Measurements from ENCODE around the gene ARMC5. TPM values are rescaled to one million over a fixed set of nuclear protein-coding genes. Genes with fewer than 3 reads are reported as not detected.

ARMC5 gene
- total RNA-seq, 2 donors from 2014 or later, result 10.0 to 20.3 TPM

DNA sequence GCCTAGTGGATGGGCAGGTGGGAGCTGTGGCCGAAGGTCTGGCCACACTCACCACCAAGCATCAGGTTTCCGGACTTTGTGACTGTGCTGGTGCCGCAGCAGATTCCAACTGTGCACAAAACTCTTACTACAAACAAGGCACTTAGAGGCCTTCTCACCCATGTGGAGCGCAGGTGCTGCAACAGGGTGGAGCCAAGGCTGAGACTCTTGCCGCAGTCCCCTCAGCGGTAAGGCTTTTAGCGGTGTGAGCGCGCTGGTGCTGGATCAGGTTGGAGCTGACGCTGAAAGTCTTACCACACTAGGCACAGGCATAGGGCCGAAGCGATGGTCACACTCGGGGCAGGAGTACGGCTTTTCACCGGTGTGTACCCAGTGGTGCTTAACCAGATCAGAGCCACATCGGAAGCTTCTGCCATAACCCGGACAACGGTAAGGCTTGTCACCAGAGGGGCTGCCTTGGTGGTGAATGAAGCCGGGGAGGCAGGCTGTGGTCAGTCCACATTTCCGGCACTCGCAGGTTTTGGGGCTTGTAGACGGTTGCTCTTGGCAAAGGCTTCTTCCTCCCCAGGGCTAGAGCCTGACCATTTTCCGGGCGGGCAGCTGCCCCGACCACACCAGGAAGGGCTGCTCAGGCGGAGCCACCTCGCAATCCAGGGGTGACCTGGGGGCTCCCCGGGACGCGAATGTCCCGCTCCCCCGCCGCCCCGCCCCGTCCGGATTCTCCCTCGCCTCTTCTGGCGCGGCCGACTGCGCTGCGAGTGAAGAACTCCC lies 1.0 kb upstream of the ARMC5 start:
- TF ChIP-seq, protein P1, sequence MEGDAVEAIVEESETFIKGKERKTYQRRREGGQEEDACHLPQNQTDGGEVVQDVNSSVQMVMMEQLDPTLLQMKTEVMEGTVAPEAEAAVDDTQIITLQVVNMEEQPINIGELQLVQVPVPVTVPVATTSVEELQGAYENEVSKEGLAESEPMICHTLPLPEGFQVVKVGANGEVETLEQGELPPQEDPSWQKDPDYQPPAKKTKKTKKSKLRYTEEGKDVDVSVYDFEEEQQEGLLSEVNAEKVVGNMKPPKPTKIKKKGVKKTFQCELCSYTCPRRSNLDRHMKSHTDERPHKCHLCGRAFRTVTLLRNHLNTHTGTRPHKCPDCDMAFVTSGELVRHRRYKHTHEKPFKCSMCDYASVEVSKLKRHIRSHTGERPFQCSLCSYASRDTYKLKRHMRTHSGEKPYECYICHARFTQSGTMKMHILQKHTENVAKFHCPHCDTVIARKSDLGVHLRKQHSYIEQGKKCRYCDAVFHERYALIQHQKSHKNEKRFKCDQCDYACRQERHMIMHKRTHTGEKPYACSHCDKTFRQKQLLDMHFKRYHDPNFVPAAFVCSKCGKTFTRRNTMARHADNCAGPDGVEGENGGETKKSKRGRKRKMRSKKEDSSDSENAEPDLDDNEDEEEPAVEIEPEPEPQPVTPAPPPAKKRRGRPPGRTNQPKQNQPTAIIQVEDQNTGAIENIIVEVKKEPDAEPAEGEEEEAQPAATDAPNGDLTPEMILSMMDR (IDR thresholded peaks at IDR 0.05), result peak in 2 of 4 experiments; percentile 21
- TF ChIP-seq POLR2AphosphoS5 (IDR thresholded peaks at IDR 0.05) (no peak), POLR2A (IDR thresholded peaks at IDR 0.05) (no peak)
- intact Hi-C loops (cut with DNase I), result loop anchor here (5.0 kb wide), 1 partner anchor 426 kb away; the partner anchor contains the start of gene STX4
- Histone ChIP-seq H3K9me3 (no peaks in the 10 kb centered on the region), H3K27me3 (replicated peaks; ENCODE audit: insufficient read depth) (no peaks in the 10 kb centered on the region), H3K27ac (peak overlapping the region; percentile 98 to 99), H3K4me1 (replicated peaks) (peaks cover 20% of the 10 kb centered on the region), H3K4me3 (peak overlapping the region; percentile 75 to 85), H3K36me3 (no peaks in the 10 kb centered on the region)
- DNase-seq (ENCODE audit: low spot score), result no peak
- WGBS, result 1% methylated on average over 36 of the region's 42 CpGs

DNA sequence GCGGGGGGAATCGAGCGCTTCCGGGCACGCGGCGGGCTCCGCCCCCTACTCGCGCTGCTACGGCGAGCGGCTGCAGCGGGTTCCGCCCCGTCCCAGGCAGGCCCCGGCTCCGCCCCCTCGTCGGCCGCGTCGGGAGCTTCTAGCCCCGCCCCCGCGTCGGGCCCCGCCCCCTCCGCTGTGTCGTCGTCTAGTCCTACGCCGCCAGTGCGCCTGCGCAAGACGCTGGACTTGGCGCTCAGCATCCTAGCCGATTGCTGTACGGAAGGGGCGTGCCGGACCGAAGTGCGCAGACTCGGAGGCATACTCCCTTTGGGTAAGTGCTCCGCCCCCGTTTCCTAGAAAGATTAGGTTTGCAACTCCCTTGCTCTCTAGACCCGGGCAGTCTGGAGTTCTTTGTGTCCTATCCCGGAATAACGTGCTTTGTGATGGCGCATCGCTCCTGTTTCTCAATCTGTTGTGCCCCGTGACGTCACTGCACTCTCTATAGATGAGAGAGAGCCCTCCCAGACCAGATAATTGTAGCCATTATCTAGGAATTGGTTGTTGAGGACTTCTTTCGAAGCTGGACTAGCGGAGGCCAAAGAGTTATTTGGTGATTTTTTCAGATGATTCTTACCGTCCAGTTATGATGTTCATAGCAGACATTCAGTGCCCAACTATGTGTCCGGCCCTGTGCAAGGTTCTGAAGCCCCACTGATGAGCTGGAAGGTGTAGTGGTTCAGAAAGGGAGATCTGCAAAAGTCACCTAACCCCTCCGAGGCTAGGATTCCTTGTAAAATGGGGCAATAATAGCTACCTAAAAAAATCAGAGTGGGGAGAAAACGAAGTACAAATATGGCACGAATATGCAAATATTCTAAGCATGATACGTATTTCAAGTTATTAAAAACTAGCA lies 633 bp downstream of the ARMC5 start:
- Histone ChIP-seq H3K4me1 (replicated peaks) (peaks cover 20% of the 10 kb centered on the region), H3K4me3 (peak overlapping the region; percentile 75 to 85), H3K27ac (peak overlapping the region; percentile 98 to 99), H3K27me3 (replicated peaks; ENCODE audit: insufficient read depth) (no peaks in the 10 kb centered on the region), H3K36me3 (peaks cover 2 to 3% of the 10 kb centered on the region in 2 donors), H3K9me3 (no peaks in the 10 kb centered on the region)
- 3% methylated on average over 32 of the region's 61 CpGs for WGBS
- DNase-seq (ENCODE audit: low spot score), result peak; percentile 100
- intact Hi-C loops (cut with DNase I), result loop anchor here (5.0 kb wide), 2 partner anchors 412 to 428 kb away; partner anchors contain the start of genes STX4 and ZNF267
- TF ChIP-seq POLR2A (IDR thresholded peaks at IDR 0.05) (peak; percentile 22), POLR2AphosphoS5 (IDR thresholded peaks at IDR 0.05) (peak; percentile 96)
- TF ChIP-seq, protein P1 (IDR thresholded peaks at IDR 0.05), result peak in 1 of 4 experiments; percentile 11

DNA sequence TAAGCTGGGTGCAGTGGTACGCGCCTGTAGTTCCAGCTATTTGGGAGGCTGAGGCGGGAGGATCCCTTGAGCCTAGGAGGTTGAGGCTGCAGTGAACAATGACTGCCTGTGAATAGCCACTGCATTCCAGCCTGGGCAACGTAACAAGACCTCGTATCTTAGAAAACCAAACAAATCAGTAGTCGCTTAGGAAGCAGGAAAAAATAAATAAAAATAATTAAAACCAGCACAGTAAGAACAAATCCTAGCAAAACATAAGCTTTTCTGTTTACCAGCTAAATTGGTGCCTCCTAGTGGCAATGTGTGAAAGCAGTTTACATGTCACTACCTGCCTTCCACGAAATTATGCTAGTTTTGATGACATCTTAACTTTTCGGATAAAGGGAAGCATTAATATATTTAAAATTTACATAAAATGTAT lies 1.3 kb downstream of the ARMC5 start:
- no peak for DNase-seq (ENCODE audit: low spot score)
- H3K4me3 ChIP-seq, result peak overlapping the region in 1 of 2 donors; percentile 75
- peak overlapping the region in 1 of 2 donors; percentile 98 for H3K27ac ChIP-seq
- no peaks in the 10 kb centered on the region for H3K9me3 ChIP-seq
- no peak for TF ChIP-seq POLR2A (IDR thresholded peaks at IDR 0.05)
- TF ChIP-seq POLR2AphosphoS5 (IDR thresholded peaks at IDR 0.05), result no peak
- TF ChIP-seq, protein P1 (IDR thresholded peaks at IDR 0.05), result peak in 3 of 4 experiments; percentile 39 to 67 (median 43)
- intact Hi-C loops (cut with DNase I), result loop anchor here (5.0 kb wide), 1 partner anchor 412 kb away; the partner anchor contains the start of gene ZNF267
- H3K36me3 ChIP-seq, result peaks cover 2 to 6% of the 10 kb centered on the region in 2 donors
- no peaks in the 10 kb centered on the region for H3K27me3 ChIP-seq (replicated peaks; ENCODE audit: insufficient read depth)
- H3K4me1 ChIP-seq (replicated peaks), result peaks cover 18% of the 10 kb centered on the region
- WGBS, result 42% methylated on average over 8 of the region's 8 CpGs

DNA sequence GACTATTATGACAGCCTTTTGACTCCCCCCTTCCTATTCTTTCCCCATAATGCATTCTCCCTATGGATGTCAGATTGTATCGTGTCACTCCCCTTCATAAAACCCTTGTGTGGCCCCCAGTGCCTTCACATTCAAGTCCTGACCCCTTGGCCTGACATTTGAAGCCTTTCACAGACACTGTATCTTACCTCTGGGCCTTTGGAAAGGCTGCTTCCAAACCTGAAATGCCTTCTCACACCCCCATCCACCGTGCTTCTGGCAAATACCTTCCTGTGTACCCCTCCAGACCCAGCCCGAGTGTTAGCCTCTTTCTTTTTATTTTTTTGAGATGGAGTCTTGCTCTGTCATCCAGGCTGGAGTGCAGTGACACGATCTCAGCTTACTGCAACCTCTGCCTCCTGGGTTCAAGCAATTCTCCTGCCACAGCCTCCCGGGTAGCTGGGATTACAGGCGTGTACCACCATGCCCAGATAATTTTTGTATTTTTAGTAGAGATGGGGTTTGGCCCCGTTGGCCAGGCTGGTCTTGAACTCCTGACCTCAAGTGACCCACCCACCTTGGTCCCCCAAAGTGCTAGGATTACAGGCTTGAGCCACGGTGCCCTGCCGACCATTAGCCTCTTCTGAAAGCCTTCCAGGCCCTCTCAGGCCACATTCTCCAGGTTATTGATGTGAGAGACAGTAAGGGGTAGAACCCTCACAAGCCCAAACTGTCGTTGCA lies 2.1 kb downstream of the ARMC5 start:
- Histone ChIP-seq H3K27ac (no peak overlapping the region), H3K9me3 (no peaks in the 10 kb centered on the region), H3K4me3 (no peak overlapping the region), H3K36me3 (peaks cover 2 to 14% of the 10 kb centered on the region in 2 donors), H3K4me1 (replicated peaks) (peaks cover 16% of the 10 kb centered on the region), H3K27me3 (replicated peaks; ENCODE audit: insufficient read depth) (no peaks in the 10 kb centered on the region)
- WGBS, result 85% methylated on average over 10 of the region's 10 CpGs
- intact Hi-C loops (cut with DNase I), result loop anchor here (5.0 kb wide), 1 partner anchor 411 kb away; the partner anchor contains the start of gene ZNF267
- no peak for DNase-seq (ENCODE audit: low spot score)
- no peak for TF ChIP-seq POLR2A (IDR thresholded peaks at IDR 0.05)
- TF ChIP-seq, protein P1 (IDR thresholded peaks at IDR 0.05), result no peak
- TF ChIP-seq POLR2AphosphoS5 (IDR thresholded peaks at IDR 0.05), result no peak
